ENCODE measurements around the gene KIFC3.

Gene KIFC3

DNA sequence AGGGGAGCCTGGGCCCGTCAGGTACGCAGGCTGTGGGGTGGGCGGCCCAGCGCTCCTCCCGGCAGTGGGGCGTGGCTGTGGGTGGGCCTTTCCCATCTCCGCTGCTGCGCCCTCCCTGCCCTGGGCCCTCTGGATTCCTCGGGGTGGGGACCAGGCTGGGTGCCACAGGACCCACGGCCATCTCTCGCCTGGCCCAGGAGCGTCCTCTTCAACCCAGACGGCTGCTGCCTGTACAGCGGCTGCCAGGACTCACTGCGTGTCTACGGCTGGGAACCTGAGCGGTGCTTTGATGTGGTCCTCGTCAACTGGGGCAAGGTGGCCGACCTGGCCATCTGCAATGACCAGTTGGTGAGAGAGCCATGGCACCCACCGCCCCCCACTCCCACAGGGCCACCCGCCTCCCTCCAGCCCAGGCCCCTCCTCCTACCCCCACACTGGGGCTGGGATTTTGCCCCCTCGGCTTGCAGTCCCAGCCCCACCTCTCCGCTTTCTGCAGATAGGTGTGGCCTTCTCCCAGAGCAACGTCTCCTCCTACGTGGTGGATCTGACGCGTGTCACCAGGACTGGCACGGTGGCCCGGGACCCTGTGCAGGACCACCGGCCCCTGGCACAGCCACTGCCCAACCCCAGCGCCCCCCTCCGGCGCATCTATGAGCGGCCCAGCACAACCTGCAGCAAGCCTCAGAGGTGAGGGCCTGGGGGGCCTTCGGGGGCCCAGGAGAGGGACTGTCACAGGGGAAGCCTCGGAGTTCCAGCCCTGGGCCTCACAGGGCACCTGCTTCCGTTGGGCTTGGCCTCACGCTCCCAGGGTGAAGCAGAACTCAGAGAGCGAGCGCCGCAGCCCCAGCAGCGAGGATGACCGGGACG, 49.5 kb downstream of the KIFC3 start:
- no peak overlapping the region for H2BK15ac ChIP-seq (replicated peaks; ENCODE audit: low read depth)
- no peak overlapping the region for H3K56ac ChIP-seq (ENCODE audit: low read length)
- no peak for DNase-seq
- no peak overlapping the region for H2AK5ac ChIP-seq (ENCODE audit: low read length)
- WGBS (ENCODE audit: extremely low coverage, insufficient coverage, low lambda C conversion rate) = no CpG with 5 or more reads among the region's 44 CpGs
- no peak overlapping the region for H3K9ac ChIP-seq (ENCODE audit: low read length)
- H3K27me3 ChIP-seq (ENCODE audit: insufficient read depth, low read length, poor library complexity) = no peaks in the 10 kb centered on the region
- H3K18ac ChIP-seq (ENCODE audit: low read length) = no peak overlapping the region
- no peak overlapping the region for H4K8ac ChIP-seq (ENCODE audit: low read depth, low read length)
- no peak overlapping the region for H3K4ac ChIP-seq (ENCODE audit: low read depth, low read length)
- no peaks in the 10 kb centered on the region for H3K4me1 ChIP-seq (ENCODE audit: control insufficient read depth, low read depth, low read length)
- H3K27ac ChIP-seq (ENCODE audit: low read depth, low read length) = no peak overlapping the region
- no peak overlapping the region for H3K23ac ChIP-seq (ENCODE audit: low read length)
- H4K5ac ChIP-seq (ENCODE audit: low read length) = no peak overlapping the region
- no peak overlapping the region for H3K4me2 ChIP-seq (ENCODE audit: low read length)
- no peak overlapping the region for H2BK120ac ChIP-seq (ENCODE audit: low read depth, low read length)
- H3K4me3 ChIP-seq (ENCODE audit: low read length) = no peak overlapping the region
- H3K79me1 ChIP-seq (ENCODE audit: low read length) = no peaks in the 10 kb centered on the region
- peaks cover 3% of the 10 kb centered on the region for H3K36me3 ChIP-seq (ENCODE audit: control insufficient read depth, insufficient read depth, low read length)
- H3K79me2 ChIP-seq (ENCODE audit: control insufficient read depth, insufficient read depth, low read length) = no peaks in the 10 kb centered on the region
- H2BK5ac ChIP-seq (ENCODE audit: low read length) = no peak overlapping the region

DNA sequence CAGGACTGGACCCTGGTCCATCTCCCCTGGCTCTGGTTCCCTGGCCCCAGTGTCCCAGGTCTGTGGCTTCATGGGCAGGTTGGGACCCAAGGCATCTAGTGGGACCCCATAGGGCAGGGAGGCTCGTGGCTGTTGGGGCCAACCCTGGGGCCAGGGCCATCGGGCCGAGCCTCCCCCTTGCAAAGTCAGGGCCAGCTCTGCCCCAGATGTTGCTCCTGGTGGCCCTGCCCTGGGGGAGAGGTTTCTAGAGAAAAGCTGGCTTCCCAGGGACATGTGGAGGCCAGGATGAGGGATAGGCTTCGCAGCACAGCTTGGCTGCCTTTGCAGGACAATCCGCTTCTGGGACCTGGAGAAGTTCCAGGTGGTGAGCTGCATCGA, 50.1 kb downstream of the KIFC3 start:
- Histone ChIP-seq H3K56ac (ENCODE audit: low read length) (no peak overlapping the region), H3K4me2 (ENCODE audit: low read length) (no peak overlapping the region), H2AK5ac (ENCODE audit: low read length) (no peak overlapping the region), H3K27me3 (ENCODE audit: insufficient read depth, low read length, poor library complexity) (no peaks in the 10 kb centered on the region), H3K27ac (ENCODE audit: low read depth, low read length) (no peak overlapping the region), H2BK120ac (ENCODE audit: low read depth, low read length) (no peak overlapping the region), H2BK5ac (ENCODE audit: low read length) (no peak overlapping the region), H3K36me3 (ENCODE audit: control insufficient read depth, insufficient read depth, low read length) (peaks cover 2% of the 10 kb centered on the region), H3K18ac (ENCODE audit: low read length) (no peak overlapping the region), H3K79me2 (ENCODE audit: control insufficient read depth, insufficient read depth, low read length) (no peaks in the 10 kb centered on the region), H3K4me3 (ENCODE audit: low read length) (no peak overlapping the region), H3K9ac (ENCODE audit: low read length) (no peak overlapping the region), H3K4ac (ENCODE audit: low read depth, low read length) (no peak overlapping the region), H2BK15ac (replicated peaks; ENCODE audit: low read depth) (no peak overlapping the region), H3K4me1 (ENCODE audit: control insufficient read depth, low read depth, low read length) (no peaks in the 10 kb centered on the region), H3K79me1 (ENCODE audit: low read length) (no peaks in the 10 kb centered on the region), H4K5ac (ENCODE audit: low read length) (no peak overlapping the region), H3K23ac (ENCODE audit: low read length) (no peak overlapping the region), H4K8ac (ENCODE audit: low read depth, low read length) (no peak overlapping the region)
- no CpG with 5 or more reads among the region's 6 CpGs for WGBS (ENCODE audit: extremely low coverage, insufficient coverage, low lambda C conversion rate)
- no peak for DNase-seq

DNA sequence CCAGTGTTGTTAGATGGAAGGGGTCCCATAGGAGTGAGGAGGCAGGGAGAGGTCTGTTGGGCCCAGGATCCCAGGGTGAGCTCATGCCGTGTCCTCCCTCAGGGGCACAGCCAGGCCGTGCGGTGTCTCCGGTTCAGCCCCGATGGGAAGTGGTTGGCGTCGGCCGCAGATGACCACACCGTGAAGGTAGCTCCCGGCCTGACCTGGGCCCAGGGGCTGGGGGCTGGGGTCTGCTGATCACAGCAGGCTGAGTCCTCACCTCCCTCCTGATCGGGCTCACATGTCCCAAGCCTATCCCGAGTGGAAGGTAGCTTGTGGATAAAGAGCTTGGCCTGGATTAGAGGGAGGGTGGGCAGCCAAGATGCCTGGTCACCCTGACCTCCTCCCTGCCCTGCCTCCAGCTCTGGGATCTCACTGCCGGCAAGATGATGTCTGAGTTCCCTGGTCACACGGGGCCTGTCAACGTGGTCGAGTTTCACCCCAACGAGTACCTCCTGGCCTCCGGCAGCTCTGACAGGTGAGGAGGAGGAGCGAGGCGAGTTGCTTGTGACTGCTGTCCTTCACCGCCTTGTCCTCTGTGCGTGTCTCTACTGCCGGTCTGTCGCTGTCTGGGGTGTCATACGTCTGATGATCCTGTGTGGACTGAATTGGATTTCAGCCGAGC, 50.6 kb downstream of the KIFC3 start:
- H3K36me3 ChIP-seq (ENCODE audit: control insufficient read depth, insufficient read depth, low read length) = peaks cover 2% of the 10 kb centered on the region
- H2AK5ac ChIP-seq (ENCODE audit: low read length) = no peak overlapping the region
- H3K9ac ChIP-seq (ENCODE audit: low read length) = no peak overlapping the region
- H3K4me3 ChIP-seq (ENCODE audit: low read length) = no peak overlapping the region
- H3K79me1 ChIP-seq (ENCODE audit: low read length) = no peaks in the 10 kb centered on the region
- no peak overlapping the region for H3K4me2 ChIP-seq (ENCODE audit: low read length)
- no peak overlapping the region for H2BK5ac ChIP-seq (ENCODE audit: low read length)
- H2BK120ac ChIP-seq (ENCODE audit: low read depth, low read length) = no peak overlapping the region
- no peak overlapping the region for H3K27ac ChIP-seq (ENCODE audit: low read depth, low read length)
- H3K4me1 ChIP-seq (ENCODE audit: control insufficient read depth, low read depth, low read length) = no peaks in the 10 kb centered on the region
- no peak overlapping the region for H4K8ac ChIP-seq (ENCODE audit: low read depth, low read length)
- H3K18ac ChIP-seq (ENCODE audit: low read length) = no peak overlapping the region
- H4K5ac ChIP-seq (ENCODE audit: low read length) = no peak overlapping the region
- no peak overlapping the region for H2BK15ac ChIP-seq (replicated peaks; ENCODE audit: low read depth)
- H3K23ac ChIP-seq (ENCODE audit: low read length) = no peak overlapping the region
- no CpG with 5 or more reads among the region's 26 CpGs for WGBS (ENCODE audit: extremely low coverage, insufficient coverage, low lambda C conversion rate)
- H3K4ac ChIP-seq (ENCODE audit: low read depth, low read length) = no peak overlapping the region
- no peaks in the 10 kb centered on the region for H3K79me2 ChIP-seq (ENCODE audit: control insufficient read depth, insufficient read depth, low read length)
- no peak for DNase-seq
- H3K56ac ChIP-seq (ENCODE audit: low read length) = no peak overlapping the region
- no peaks in the 10 kb centered on the region for H3K27me3 ChIP-seq (ENCODE audit: insufficient read depth, low read length, poor library complexity)

DNA sequence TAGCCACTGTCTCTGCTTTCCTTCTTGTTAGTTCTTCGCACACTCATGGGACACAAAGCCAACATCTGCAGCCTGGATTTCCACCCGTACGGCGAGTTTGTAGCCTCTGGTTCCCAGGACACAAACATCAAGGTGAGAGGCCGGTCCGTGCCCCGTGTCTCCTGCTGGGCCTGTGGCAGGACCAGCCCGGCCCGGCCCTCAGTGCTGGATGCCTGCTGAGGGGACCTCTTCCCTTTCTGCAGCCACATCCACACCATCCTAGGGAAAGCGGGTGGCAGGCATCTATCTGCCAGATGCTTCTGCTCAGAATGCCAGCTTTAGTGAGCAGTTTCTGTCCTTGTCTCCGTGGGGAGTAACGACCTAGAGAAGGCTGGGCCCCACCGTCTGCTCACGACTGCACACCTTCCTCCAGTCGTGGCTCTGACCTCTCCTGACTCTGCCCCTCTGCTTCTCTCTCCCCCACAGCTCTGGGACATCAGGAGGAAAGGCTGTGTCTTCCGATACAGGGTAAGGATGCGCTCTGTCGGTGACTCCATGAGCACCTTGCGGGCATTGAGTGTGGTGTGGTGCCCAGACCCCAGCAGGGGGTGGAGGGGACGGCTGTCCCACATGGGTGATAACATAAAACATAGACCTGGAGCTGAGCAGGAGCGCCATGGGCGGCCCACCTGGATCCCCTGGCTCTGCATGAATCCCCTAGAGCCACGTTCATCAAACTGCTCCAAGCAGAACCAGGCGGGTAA, 51.3 kb downstream of the KIFC3 start:
- H3K4me2 ChIP-seq (ENCODE audit: low read length) = no peak overlapping the region
- H3K79me2 ChIP-seq (ENCODE audit: control insufficient read depth, insufficient read depth, low read length) = no peaks in the 10 kb centered on the region
- H4K8ac ChIP-seq (ENCODE audit: low read depth, low read length) = no peak overlapping the region
- no peak for DNase-seq
- no peak overlapping the region for H3K18ac ChIP-seq (ENCODE audit: low read length)
- H2BK15ac ChIP-seq (replicated peaks; ENCODE audit: low read depth) = no peak overlapping the region
- no peak overlapping the region for H2BK5ac ChIP-seq (ENCODE audit: low read length)
- H2AK5ac ChIP-seq (ENCODE audit: low read length) = no peak overlapping the region
- H3K4me3 ChIP-seq (ENCODE audit: low read length) = no peak overlapping the region
- no peak overlapping the region for H3K4ac ChIP-seq (ENCODE audit: low read depth, low read length)
- no peak overlapping the region for H3K27ac ChIP-seq (ENCODE audit: low read depth, low read length)
- H3K56ac ChIP-seq (ENCODE audit: low read length) = no peak overlapping the region
- WGBS (ENCODE audit: extremely low coverage, insufficient coverage, low lambda C conversion rate) = no CpG with 5 or more reads among the region's 24 CpGs
- no peak overlapping the region for H2BK120ac ChIP-seq (ENCODE audit: low read depth, low read length)
- H3K23ac ChIP-seq (ENCODE audit: low read length) = no peak overlapping the region
- no peaks in the 10 kb centered on the region for H3K36me3 ChIP-seq (ENCODE audit: control insufficient read depth, insufficient read depth, low read length)
- no peaks in the 10 kb centered on the region for H3K27me3 ChIP-seq (ENCODE audit: insufficient read depth, low read length, poor library complexity)
- H3K79me1 ChIP-seq (ENCODE audit: low read length) = no peaks in the 10 kb centered on the region
- no peak overlapping the region for H3K9ac ChIP-seq (ENCODE audit: low read length)
- no peak overlapping the region for H4K5ac ChIP-seq (ENCODE audit: low read length)
- no peaks in the 10 kb centered on the region for H3K4me1 ChIP-seq (ENCODE audit: control insufficient read depth, low read depth, low read length)

- no peak overlapping the region for H3K4me2 ChIP-seq (ENCODE audit: low read length)
- H4K8ac ChIP-seq (ENCODE audit: low read depth, low read length) = no peak overlapping the region
- H3K36me3 ChIP-seq (ENCODE audit: control insufficient read depth, insufficient read depth, low read length) = no peaks in the 10 kb centered on the region
- no peaks in the 10 kb centered on the region for H3K79me1 ChIP-seq (ENCODE audit: low read length)
- no peak overlapping the region for H3K9ac ChIP-seq (ENCODE audit: low read length)
- H3K4me3 ChIP-seq (ENCODE audit: low read length) = no peak overlapping the region
- no peaks in the 10 kb centered on the region for H3K4me1 ChIP-seq (ENCODE audit: control insufficient read depth, low read depth, low read length)
- no peak overlapping the region for H3K18ac ChIP-seq (ENCODE audit: low read length)
- H3K27ac ChIP-seq (ENCODE audit: low read depth, low read length) = no peak overlapping the region
- H2AK5ac ChIP-seq (ENCODE audit: low read length) = no peak overlapping the region
- no peak overlapping the region for H2BK5ac ChIP-seq (ENCODE audit: low read length)
- H3K27me3 ChIP-seq (ENCODE audit: insufficient read depth, low read length, poor library complexity) = no peaks in the 10 kb centered on the region
- no peak overlapping the region for H4K5ac ChIP-seq (ENCODE audit: low read length)
- no peak overlapping the region for H2BK120ac ChIP-seq (ENCODE audit: low read depth, low read length)
- H3K56ac ChIP-seq (ENCODE audit: low read length) = no peak overlapping the region
- no peak for DNase-seq
- H3K79me2 ChIP-seq (ENCODE audit: control insufficient read depth, insufficient read depth, low read length) = no peaks in the 10 kb centered on the region
- H2BK15ac ChIP-seq (replicated peaks; ENCODE audit: low read depth) = no peak overlapping the region
- H3K23ac ChIP-seq (ENCODE audit: low read length) = no peak overlapping the region
- WGBS (ENCODE audit: extremely low coverage, insufficient coverage, low lambda C conversion rate) = no CpG with 5 or more reads among the region's 5 CpGs
- H3K4ac ChIP-seq (ENCODE audit: low read depth, low read length) = no peak overlapping the region
Measured at GRCh38 chr16:57749856-57750452, 52.3 kb downstream of the KIFC3 start.
